ENCODE measurements around the gene S100PBP.

S100PBP gene

GRCh38 chr1:32868806-32869455 is 51.5 kb downstream of the S100PBP start:
- in situ Hi-C loops (cut with MboI; ENCODE audit: low sequenced_read_pairs, unreplicated experiment) = no loop called here
- no peak for TF ChIP-seq CTCF (IDR thresholded peaks at IDR 0.05; ENCODE audit: borderline replicate concordance, control extremely low read depth, extremely low read depth, insufficient read depth, missing control alignments)
- no peak for DNase-seq (ENCODE audit: low spot score)

GRCh38 chr1:32869923-32870614 is 52.6 kb downstream of the S100PBP start:
- in situ Hi-C loops (cut with MboI; ENCODE audit: low sequenced_read_pairs, unreplicated experiment) = no loop called here
- TF ChIP-seq CTCF (IDR thresholded peaks at IDR 0.05; ENCODE audit: borderline replicate concordance, control extremely low read depth, extremely low read depth, insufficient read depth, missing control alignments) = no peak
- DNase-seq (ENCODE audit: low spot score) = no peak

- no peak for TF ChIP-seq CTCF (IDR thresholded peaks at IDR 0.05; ENCODE audit: borderline replicate concordance, control extremely low read depth, extremely low read depth, insufficient read depth, missing control alignments)
- peak; percentile 54 for DNase-seq (ENCODE audit: low spot score)
- in situ Hi-C loops (cut with MboI; ENCODE audit: low sequenced_read_pairs, unreplicated experiment) = no loop called here
These were observed 53.3 kb downstream of the S100PBP start, which contains the start of gene FNDC5 for GRCh38 chr1:32870615-32871363. Gene FNDC5 (minus strand): TSS chr1:32870912.

GRCh38 chr1:32871364-32872191 is 54.1 kb downstream of the S100PBP start:
- peak; percentile 25 for DNase-seq (ENCODE audit: low spot score)
- in situ Hi-C loops (cut with MboI; ENCODE audit: low sequenced_read_pairs, unreplicated experiment) = no loop called here
- no peak for TF ChIP-seq CTCF (IDR thresholded peaks at IDR 0.05; ENCODE audit: borderline replicate concordance, control extremely low read depth, extremely low read depth, insufficient read depth, missing control alignments)

- no peak for TF ChIP-seq CTCF (IDR thresholded peaks at IDR 0.05; ENCODE audit: borderline replicate concordance, control extremely low read depth, extremely low read depth, insufficient read depth, missing control alignments)
- in situ Hi-C loops (cut with MboI; ENCODE audit: low sequenced_read_pairs, unreplicated experiment) = no loop called here
- peak; percentile 28 for DNase-seq (ENCODE audit: low spot score)
These were observed 54.7 kb downstream of the S100PBP start for GRCh38 chr1:32872192-32872460.

- DNase-seq (ENCODE audit: low spot score) = no peak
- no peak for TF ChIP-seq CTCF (IDR thresholded peaks at IDR 0.05; ENCODE audit: borderline replicate concordance, control extremely low read depth, extremely low read depth, insufficient read depth, missing control alignments)
- in situ Hi-C loops (cut with MboI; ENCODE audit: low sequenced_read_pairs, unreplicated experiment) = no loop called here
These were observed 56.0 kb downstream of the S100PBP start for GRCh38 chr1:32873484-32873883.
